ENCODE measurements around the gene TCTN3. TPM values are rescaled to one million over a fixed set of nuclear protein-coding genes. Genes with fewer than 3 reads are reported as not detected.
"Not testable (repeated sequence)": the region's sequence is repeated elsewhere in the genome, so short reads cannot be mapped to it uniquely, and the experiment has no call there.

TCTN3 gene
- polyA plus RNA-seq, 1 donor (not counting 4 experiments of a cell fraction or from before 2014, with no cell fraction given) = 43.0 TPM

DNA sequence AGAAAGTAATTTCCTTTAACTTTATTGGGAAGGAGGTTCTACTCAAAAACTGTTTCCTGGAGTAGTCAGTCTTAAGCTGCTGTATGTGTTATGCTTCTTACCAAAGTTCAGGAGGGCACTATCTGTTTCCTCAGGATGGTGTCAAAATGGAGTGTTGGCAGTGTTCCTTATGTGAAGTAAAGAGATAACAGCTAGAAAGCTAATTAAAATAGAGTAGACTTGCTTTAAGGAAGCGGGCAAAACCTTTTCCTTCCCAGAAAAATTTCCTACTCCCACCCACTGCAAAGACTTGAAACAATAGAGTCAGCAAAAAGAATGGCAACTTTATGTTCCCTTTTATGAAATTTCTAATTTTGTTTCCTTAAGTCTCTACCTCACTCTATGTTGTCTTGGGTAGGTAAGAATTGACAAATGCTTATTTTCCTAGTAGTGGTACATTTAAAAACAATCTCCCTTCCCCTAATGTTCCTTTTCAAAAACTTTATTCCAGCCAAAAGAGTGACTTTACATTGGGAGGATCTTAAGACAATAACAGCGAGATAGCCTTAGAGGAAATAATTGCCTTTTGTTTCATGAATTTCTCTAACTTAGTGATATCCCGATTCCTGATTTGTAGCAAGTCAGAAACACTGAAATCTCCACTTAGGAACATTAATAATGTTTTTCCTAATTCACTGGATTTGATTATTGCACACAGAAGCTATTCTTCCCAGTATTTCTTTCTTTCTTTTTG lies 35.8 kb upstream of the TCTN3 start:
- dilution Hi-C loops (cut with MboI; ENCODE audit: extremely low pct_ligation_motif_present, low sequenced_read_pairs) = no loop called here
- no peaks in the 10 kb centered on the region for H3K9me1 ChIP-seq (ENCODE audit: control insufficient read depth, extremely low read depth, insufficient read depth, low read length)
- H3K27ac ChIP-seq (ENCODE audit: control insufficient read depth, insufficient read depth, low read length) = no peak overlapping the region
- DNase-seq (ENCODE audit: low read depth, low spot score) (no peak), FAIRE-seq (no peak)
- no peaks in the 10 kb centered on the region for H3K9me3 ChIP-seq (ENCODE audit: control insufficient read depth, low read depth, low read length)
- TF ChIP-seq, protein P1, sequence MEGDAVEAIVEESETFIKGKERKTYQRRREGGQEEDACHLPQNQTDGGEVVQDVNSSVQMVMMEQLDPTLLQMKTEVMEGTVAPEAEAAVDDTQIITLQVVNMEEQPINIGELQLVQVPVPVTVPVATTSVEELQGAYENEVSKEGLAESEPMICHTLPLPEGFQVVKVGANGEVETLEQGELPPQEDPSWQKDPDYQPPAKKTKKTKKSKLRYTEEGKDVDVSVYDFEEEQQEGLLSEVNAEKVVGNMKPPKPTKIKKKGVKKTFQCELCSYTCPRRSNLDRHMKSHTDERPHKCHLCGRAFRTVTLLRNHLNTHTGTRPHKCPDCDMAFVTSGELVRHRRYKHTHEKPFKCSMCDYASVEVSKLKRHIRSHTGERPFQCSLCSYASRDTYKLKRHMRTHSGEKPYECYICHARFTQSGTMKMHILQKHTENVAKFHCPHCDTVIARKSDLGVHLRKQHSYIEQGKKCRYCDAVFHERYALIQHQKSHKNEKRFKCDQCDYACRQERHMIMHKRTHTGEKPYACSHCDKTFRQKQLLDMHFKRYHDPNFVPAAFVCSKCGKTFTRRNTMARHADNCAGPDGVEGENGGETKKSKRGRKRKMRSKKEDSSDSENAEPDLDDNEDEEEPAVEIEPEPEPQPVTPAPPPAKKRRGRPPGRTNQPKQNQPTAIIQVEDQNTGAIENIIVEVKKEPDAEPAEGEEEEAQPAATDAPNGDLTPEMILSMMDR (optimal IDR thresholded peaks at IDR 0.05 in 1 of 3, IDR thresholded peaks at IDR 0.05 in 1 of 3, conservative IDR thresholded peaks at IDR 0.05 in 1 of 3; ENCODE audit: extremely low read depth in 1 of 3, insufficient read depth in 2 of 3, low read length in 3 of 3) = no peak
- TF ChIP-seq EZH2 (IDR thresholded peaks at IDR 0.05; ENCODE audit: low read length) = no peak
- H3K4me1 ChIP-seq (ENCODE audit: control insufficient read depth, extremely low read depth, insufficient read depth, low read length) = no peaks in the 10 kb centered on the region
- no peaks in the 10 kb centered on the region for H3K36me3 ChIP-seq (ENCODE audit: control insufficient read depth in 2 of 2, extremely low read depth in 1 of 2, insufficient read depth in 2 of 2, low read length in 2 of 2)
- H3K79me2 ChIP-seq (ENCODE audit: control insufficient read depth, insufficient read depth, low read length) = no peaks in the 10 kb centered on the region
- H3K27me3 ChIP-seq (ENCODE audit: control insufficient read depth, extremely low read depth, insufficient read depth, low read length) = no peaks in the 10 kb centered on the region
- no peaks in the 10 kb centered on the region for H4K20me1 ChIP-seq (ENCODE audit: control insufficient read depth, extremely low read depth, insufficient read depth, low read length)
- H3K9ac ChIP-seq (ENCODE audit: control insufficient read depth, extremely low read depth, insufficient read depth, low read length) = no peak overlapping the region
- no peak overlapping the region for H2AFZ ChIP-seq (ENCODE audit: control insufficient read depth, low read length)
- no peak overlapping the region for H3K4me2 ChIP-seq (ENCODE audit: control insufficient read depth, extremely low read depth, insufficient read depth, low read depth, low read length)
- no peak overlapping the region for H3K4me3 ChIP-seq (ENCODE audit: control insufficient read depth in 2 of 3, extremely low read depth in 1 of 3, insufficient read depth in 2 of 3, low read depth in 1 of 3, low read length in 3 of 3)

DNA sequence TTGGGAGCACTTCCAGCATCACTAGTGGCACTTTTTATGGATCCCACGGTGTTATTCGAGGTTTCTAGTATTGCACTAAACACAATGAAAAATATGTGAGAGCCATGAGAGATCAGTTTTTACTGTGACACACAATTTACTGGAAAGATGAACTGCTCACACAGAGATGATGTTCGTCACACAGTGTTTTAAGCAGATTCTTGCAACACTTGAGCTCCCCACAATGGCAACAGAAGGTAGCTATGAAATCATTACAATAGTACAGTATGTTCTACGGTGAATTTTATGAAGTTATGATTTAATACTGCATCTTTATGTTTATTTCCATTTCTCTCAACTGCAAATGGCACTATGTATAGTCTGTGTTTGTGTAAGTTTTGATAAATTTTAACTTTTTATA lies 34.8 kb upstream of the TCTN3 start:
- dilution Hi-C loops (cut with MboI; ENCODE audit: extremely low pct_ligation_motif_present, low sequenced_read_pairs) = no loop called here
- H4K20me1 ChIP-seq (ENCODE audit: control insufficient read depth, extremely low read depth, insufficient read depth, low read length) = no peaks in the 10 kb centered on the region
- no peak for FAIRE-seq
- H3K79me2 ChIP-seq (ENCODE audit: control insufficient read depth, insufficient read depth, low read length) = no peaks in the 10 kb centered on the region
- H3K36me3 ChIP-seq (ENCODE audit: control insufficient read depth in 2 of 2, extremely low read depth in 1 of 2, insufficient read depth in 2 of 2, low read length in 2 of 2) = no peaks in the 10 kb centered on the region
- DNase-seq (ENCODE audit: low read depth, low spot score) = no peak
- H3K27me3 ChIP-seq (ENCODE audit: control insufficient read depth, extremely low read depth, insufficient read depth, low read length) = no peaks in the 10 kb centered on the region
- no peaks in the 10 kb centered on the region for H3K4me1 ChIP-seq (ENCODE audit: control insufficient read depth, extremely low read depth, insufficient read depth, low read length)
- TF ChIP-seq EZH2 (IDR thresholded peaks at IDR 0.05; ENCODE audit: low read length) = no peak
- TF ChIP-seq, protein P1 (optimal IDR thresholded peaks at IDR 0.05 in 1 of 3, IDR thresholded peaks at IDR 0.05 in 1 of 3, conservative IDR thresholded peaks at IDR 0.05 in 1 of 3; ENCODE audit: extremely low read depth in 1 of 3, insufficient read depth in 2 of 3, low read length in 3 of 3) = no peak
- no peaks in the 10 kb centered on the region for H3K9me1 ChIP-seq (ENCODE audit: control insufficient read depth, extremely low read depth, insufficient read depth, low read length)
- H3K27ac ChIP-seq (ENCODE audit: control insufficient read depth, insufficient read depth, low read length) = no peak overlapping the region
- no peak overlapping the region for H2AFZ ChIP-seq (ENCODE audit: control insufficient read depth, low read length)
- H3K4me3 ChIP-seq (ENCODE audit: control insufficient read depth in 2 of 3, extremely low read depth in 1 of 3, insufficient read depth in 2 of 3, low read depth in 1 of 3, low read length in 3 of 3) = no peak overlapping the region
- H3K4me2 ChIP-seq (ENCODE audit: control insufficient read depth, extremely low read depth, insufficient read depth, low read depth, low read length) = no peak overlapping the region
- H3K9me3 ChIP-seq (ENCODE audit: control insufficient read depth, low read depth, low read length) = no peaks in the 10 kb centered on the region
- H3K9ac ChIP-seq (ENCODE audit: control insufficient read depth, extremely low read depth, insufficient read depth, low read length) = no peak overlapping the region

DNA sequence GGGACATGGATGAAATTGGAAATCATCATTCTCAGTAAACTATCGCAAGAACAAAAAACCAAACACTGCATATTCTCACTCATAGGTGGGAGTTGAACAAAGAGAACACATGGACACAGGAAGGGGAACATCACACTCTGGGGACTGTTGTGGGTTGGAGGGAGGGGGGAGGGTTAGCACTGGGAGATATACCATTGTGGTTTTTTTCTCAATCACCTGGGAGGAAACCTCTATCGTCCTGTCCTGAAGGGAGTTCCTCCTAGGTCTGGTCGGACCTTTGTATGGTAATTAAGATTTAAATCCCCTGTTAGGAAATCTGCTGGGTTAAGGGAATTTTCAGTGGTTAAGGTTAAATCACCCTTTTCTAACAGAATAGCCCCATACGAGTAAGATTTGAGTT lies 28.8 kb upstream of the TCTN3 start:
- dilution Hi-C loops (cut with MboI; ENCODE audit: extremely low pct_ligation_motif_present, low sequenced_read_pairs); H3K4me3 ChIP-seq (ENCODE audit: control insufficient read depth in 2 of 3, extremely low read depth in 1 of 3, insufficient read depth in 2 of 3, low read depth in 1 of 3, low read length in 3 of 3); FAIRE-seq: not testable (repeated sequence)

DNA sequence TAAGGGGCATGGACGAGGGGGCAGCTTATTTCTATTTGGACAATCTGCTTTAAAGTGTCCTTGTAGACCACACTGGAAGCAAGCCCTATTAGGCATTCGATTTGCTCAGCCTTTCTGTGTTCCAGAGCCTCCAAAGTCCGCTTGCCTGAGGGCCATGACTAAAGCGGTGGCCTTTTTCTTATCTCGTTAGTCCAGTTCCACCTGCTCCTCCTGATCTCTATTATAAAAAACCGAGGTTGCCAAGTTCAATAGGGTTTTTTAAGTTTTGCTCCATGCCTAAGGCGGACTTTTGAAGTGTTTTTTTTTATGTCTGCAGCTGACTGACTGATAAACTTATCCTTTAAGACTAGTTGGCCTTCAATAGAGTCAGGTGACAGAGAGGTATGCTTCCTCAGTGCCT lies 27.0 kb upstream of the TCTN3 start:
- H3K4me3 ChIP-seq (ENCODE audit: control insufficient read depth in 2 of 3, extremely low read depth in 1 of 3, insufficient read depth in 2 of 3, low read depth in 1 of 3, low read length in 3 of 3); H3K27me3 ChIP-seq (ENCODE audit: control insufficient read depth, extremely low read depth, insufficient read depth, low read length); H3K9ac ChIP-seq (ENCODE audit: control insufficient read depth, extremely low read depth, insufficient read depth, low read length); H3K4me1 ChIP-seq (ENCODE audit: control insufficient read depth, extremely low read depth, insufficient read depth, low read length); dilution Hi-C loops (cut with MboI; ENCODE audit: extremely low pct_ligation_motif_present, low sequenced_read_pairs); DNase-seq (ENCODE audit: low read depth, low spot score); H3K4me2 ChIP-seq (ENCODE audit: control insufficient read depth, extremely low read depth, insufficient read depth, low read depth, low read length); H3K36me3 ChIP-seq (ENCODE audit: control insufficient read depth in 2 of 2, extremely low read depth in 1 of 2, insufficient read depth in 2 of 2, low read length in 2 of 2); H4K20me1 ChIP-seq (ENCODE audit: control insufficient read depth, extremely low read depth, insufficient read depth, low read length); H3K9me3 ChIP-seq (ENCODE audit: control insufficient read depth, low read depth, low read length); H3K9me1 ChIP-seq (ENCODE audit: control insufficient read depth, extremely low read depth, insufficient read depth, low read length); H3K27ac ChIP-seq (ENCODE audit: control insufficient read depth, insufficient read depth, low read length); H3K79me2 ChIP-seq (ENCODE audit: control insufficient read depth, insufficient read depth, low read length); H2AFZ ChIP-seq (ENCODE audit: control insufficient read depth, low read length); FAIRE-seq: not testable (repeated sequence)

More for the DNA sequence above, 28.8 kb upstream of the TCTN3 start:
- not testable (repeated sequence) for H3K4me2 ChIP-seq (ENCODE audit: control insufficient read depth, extremely low read depth, insufficient read depth, low read depth, low read length); H3K79me2 ChIP-seq (ENCODE audit: control insufficient read depth, insufficient read depth, low read length); DNase-seq (ENCODE audit: low read depth, low spot score); H3K27ac ChIP-seq (ENCODE audit: control insufficient read depth, insufficient read depth, low read length); H3K4me1 ChIP-seq (ENCODE audit: control insufficient read depth, extremely low read depth, insufficient read depth, low read length); H2AFZ ChIP-seq (ENCODE audit: control insufficient read depth, low read length); H3K9me3 ChIP-seq (ENCODE audit: control insufficient read depth, low read depth, low read length); H4K20me1 ChIP-seq (ENCODE audit: control insufficient read depth, extremely low read depth, insufficient read depth, low read length); H3K27me3 ChIP-seq (ENCODE audit: control insufficient read depth, extremely low read depth, insufficient read depth, low read length); H3K9me1 ChIP-seq (ENCODE audit: control insufficient read depth, extremely low read depth, insufficient read depth, low read length); H3K9ac ChIP-seq (ENCODE audit: control insufficient read depth, extremely low read depth, insufficient read depth, low read length); H3K36me3 ChIP-seq (ENCODE audit: control insufficient read depth in 2 of 2, extremely low read depth in 1 of 2, insufficient read depth in 2 of 2, low read length in 2 of 2)

Data from keratinocyte (primary cell).